NCI-H2227 (cell line): ENCODE results near the gene CDRT15L2.
"Not testable (repeated sequence)": the region's sequence is repeated elsewhere in the genome, so short reads cannot be mapped to it uniquely, and the experiment has no call there.

Experiments
- DNase-seq: peaks from one replicate; lab custom pipeline; 2025; ENCODE audit not compliant: unreplicated experiment; lab: John Stamatoyannopoulos, UW

CDRT15L2 gene

GRCh38 chr17:20579424-20579823 lies at the start of gene CDRT15L2:
Gene CDRT15L2, plus strand, starts transcription at chr17:20579724. Its CDS starts 20 bp downstream, at chr17:20579744.
- DNase-seq, result not testable (repeated sequence)

GRCh38 chr17:20530104-20530503 lies 49.4 kb upstream of the CDRT15L2 start:
- not testable (repeated sequence) for DNase-seq

GRCh38 chr17:20532544-20533090 lies 46.9 kb upstream of the CDRT15L2 start:
- not testable (repeated sequence) for DNase-seq

GRCh38 chr17:20533206-20533605 lies 46.3 kb upstream of the CDRT15L2 start:
- not testable (repeated sequence) for DNase-seq

GRCh38 chr17:20534711-20535550 lies 44.6 kb upstream of the CDRT15L2 start:
- not testable (repeated sequence) for DNase-seq

- DNase-seq, result not testable (repeated sequence)
Observed at GRCh38 chr17:20540414-20540813, 39.1 kb upstream of the CDRT15L2 start.

GRCh38 chr17:20540865-20541264 lies 38.7 kb upstream of the CDRT15L2 start:
- not testable (repeated sequence) for DNase-seq

- DNase-seq, result not testable (repeated sequence)
Observed at GRCh38 chr17:20541853-20542546, 37.5 kb upstream of the CDRT15L2 start.

- not testable (repeated sequence) for DNase-seq
Observed at GRCh38 chr17:20547923-20548322, 31.6 kb upstream of the CDRT15L2 start.

GRCh38 chr17:20552920-20553319 lies 26.6 kb upstream of the CDRT15L2 start:
- DNase-seq, result not testable (repeated sequence)

- not testable (repeated sequence) for DNase-seq
Observed at GRCh38 chr17:20554728-20555127, 24.8 kb upstream of the CDRT15L2 start.

- DNase-seq, result not testable (repeated sequence)
Observed at GRCh38 chr17:20555135-20556010, 24.2 kb upstream of the CDRT15L2 start.

- not testable (repeated sequence) for DNase-seq
Observed at GRCh38 chr17:20558096-20558495, 21.4 kb upstream of the CDRT15L2 start.

GRCh38 chr17:20559018-20559417 lies 20.5 kb upstream of the CDRT15L2 start:
- DNase-seq, result not testable (repeated sequence)

GRCh38 chr17:20562587-20562986 lies 16.9 kb upstream of the CDRT15L2 start:
- DNase-seq, result no peak

- not testable (repeated sequence) for DNase-seq
Observed at GRCh38 chr17:20565245-20565644, 14.3 kb upstream of the CDRT15L2 start.

- DNase-seq, result no peak
Observed at GRCh38 chr17:20565711-20566110, 13.8 kb upstream of the CDRT15L2 start.

GRCh38 chr17:20566736-20567135 lies 12.8 kb upstream of the CDRT15L2 start:
- DNase-seq, result not testable (repeated sequence)

GRCh38 chr17:20567421-20567820 lies 12.1 kb upstream of the CDRT15L2 start:
- not testable (repeated sequence) for DNase-seq

- not testable (repeated sequence) for DNase-seq
Observed at GRCh38 chr17:20568604-20569003, 10.9 kb upstream of the CDRT15L2 start.

- DNase-seq, result not testable (repeated sequence)
Observed at GRCh38 chr17:20571653-20572052, 7.9 kb upstream of the CDRT15L2 start.
